SK-N-SH treated with all-trans-retinoic acid at 6 μM for 48 hours (cell line): Measurements from ENCODE around the gene STXBP1.

Experiments
- BACH2 ChIP-seq: fragments of 250-450 bp; sonication (Bioruptor Pico); IDR thresholded peaks from 2 replicates; pipeline ENCODE4 v1.9.0; 2021; ENCODE audit warnings: mild to moderate bottlenecking, borderline replicate concordance
- CREB5 ChIP-seq: fragments of 250-450 bp; sonication (Bioruptor Pico); IDR thresholded peaks from 2 replicates; pipeline ENCODE4 v1.5.1; 2020; ENCODE audit warnings: low read depth, mild to moderate bottlenecking, moderate library complexity
- ESRRG ChIP-seq: fragments of 250-450 bp; sonication (Bioruptor Pico); IDR thresholded peaks from 2 replicates; pipeline ENCODE4 v1.6.1; 2021; ENCODE audit warnings: mild to moderate bottlenecking
- OSR1 ChIP-seq: fragments of 250-450 bp; sonication (Bioruptor Pico); IDR thresholded peaks from 2 replicates; pipeline ENCODE4 v1.8.0; 2022; ENCODE audit warnings: moderate library complexity, mild to moderate bottlenecking, inconsistent platforms
- PATZ1 ChIP-seq: fragments of 250-450 bp; sonication (Bioruptor Pico); IDR thresholded peaks from 2 replicates; pipeline ENCODE4 v1.8.0; 2020; ENCODE audit warnings: mild to moderate bottlenecking, moderate library complexity, borderline replicate concordance
- RARB ChIP-seq: fragments of 250-450 bp; sonication (Bioruptor Pico); IDR thresholded peaks from 2 replicates; pipeline ENCODE4 v1.8.0; 2021; ENCODE audit warnings: mild to moderate bottlenecking, moderate library complexity
- TOX ChIP-seq: fragments of 250-450 bp; sonication (Bioruptor Pico); IDR thresholded peaks from 2 replicates; pipeline ENCODE4 v1.8.0; 2021; ENCODE audit warnings: mild to moderate bottlenecking, moderate library complexity, borderline replicate concordance
- ZFP30 ChIP-seq: fragments of 450-650 bp; formaldehyde crosslinking; IDR thresholded peaks from 2 replicates; pipeline ENCODE4 v1.5.0; 2022; ENCODE audit warnings: mild to moderate bottlenecking, moderate library complexity
- ZNF565 ChIP-seq: fragments of 450-650 bp; formaldehyde crosslinking; conservative IDR thresholded peaks from 2 replicates; pipeline ENCODE4 v1.5.0; 2020; ENCODE audit warnings: low read depth, mild to moderate bottlenecking, moderate library complexity

GRCh38 chr9:127683723-127684122 lies 71.6 kb downstream of the STXBP1 start:
- TF ChIP-seq ZNF565 (CRISPR knock-in tag) (no peak), RARB (CRISPR knock-in tag) (no peak), OSR1 (CRISPR knock-in tag) (no peak), PATZ1 (no peak), TOX (no peak), BACH2 (CRISPR knock-in tag) (no peak), CREB5 (CRISPR knock-in tag) (no peak), ESRRG (CRISPR knock-in tag) (no peak), ZFP30 (CRISPR knock-in tag) (no peak)
